Prostate gland (tissue), 2 donors: Measurements from ENCODE around the gene MAP2K3. TPM values are rescaled to one million over a fixed set of nuclear protein-coding genes. Genes with fewer than 3 reads are reported as not detected.

Source experiments
- DNase-seq: peaks from one replicate; pipeline ENCODE4 v3.0.0-alpha.2; 2019; ENCODE audit warnings: low spot score
- H3K27ac ChIP-seq, 2 donors: fragments of 200-600 bp; sonication (generic); 2 replicates each; pipeline ENCODE4 v1.5.1; 2017 to 2019
- H3K27me3 ChIP-seq: fragments of 200-600 bp; sonication (generic); replicated peaks from 2 replicates; pipeline ENCODE4 v1.5.1; 2019; ENCODE audit not compliant: insufficient read depth
- H3K36me3 ChIP-seq, 2 donors: fragments of 200-600 bp; sonication (generic); 1 replicate in 1 of 2; 2 replicates in 1 of 2; pipeline versions ENCODE4 v1.5.1 to v1.8.1; 2017 to 2019
- H3K4me1 ChIP-seq: fragments of 200-600 bp; sonication (generic); replicated peaks from 2 replicates; pipeline ENCODE4 v1.5.1; 2019
- H3K4me3 ChIP-seq, 2 donors: fragments of 200-600 bp; sonication (generic); 2 replicates each; pipeline ENCODE4 v1.5.1; 2017 to 2019
- H3K9me3 ChIP-seq: fragments of 200-600 bp; sonication (generic); 2 replicates; pipeline ENCODE4 v1.5.1; 2017
- CTCF ChIP-seq, 4 experiments: fragments of 200-600 bp in 2 of 4; fragments of 450-650 bp in 2 of 4; sonication (generic) in 2 of 4; IDR thresholded peaks; 1 replicate in 3 of 4; 2 replicates in 1 of 4; pipeline ENCODE4 v1.5.1; 2016 to 2019; ENCODE audit warnings: antibody characterized with exemption in 4 of 4, mild to moderate bottlenecking in 2 of 4, moderate library complexity in 2 of 4
- POLR2A ChIP-seq: fragments of 450-650 bp; IDR thresholded peaks from one replicate; pipeline ENCODE4 v1.6.1; 2016; ENCODE audit warnings: antibody characterized with exemption, mild to moderate bottlenecking
- POLR2AphosphoS5 ChIP-seq: sonication (generic); formaldehyde crosslinking; IDR thresholded peaks from one replicate; pipeline ENCODE4 v1.6.1; 2017; ENCODE audit warnings: antibody characterized with exemption
- WGBS: methylation state at CpG from one replicate; pipeline ENCODE4 v1.1.5; 2018; 5-methylcytosine and 5-hydroxymethylcytosine counted together
- intact Hi-C: fragments of 100-400 bp; cut with DNase I; formaldehyde crosslinking; loops from one replicate; pipeline ENCODE4 v1.14.2; 2022
- total RNA-seq, 2 donors: library from RNA; depleted of rRNA; stranded (reverse); fragments of >200 nt; gene quantifications; one replicate each; pipeline ENCODE4 v1.1.0, GENCODE V29; 2016

Gene MAP2K3
- total RNA-seq, 2 donors from 2014 or later = 24.0 to 25.9 TPM

GRCh38 chr17:21279198-21279535, 5.3 kb upstream of the MAP2K3 start:
- Histone ChIP-seq H3K4me1 (peaks cover 9% of the 10 kb centered on the region), H3K27me3 (no peaks in the 10 kb centered on the region), H3K4me3 (no peak overlapping the region), H3K36me3 (no peaks in the 10 kb centered on the region), H3K9me3 (no peaks in the 10 kb centered on the region), H3K27ac (no peak overlapping the region)
- DNase-seq = no peak
- intact Hi-C loops = loop anchor here (5.0 kb wide), 2 partner anchors 67 to 152 kb away; partner anchors contain the start of genes DHRS7B and TMEM11
- TF ChIP-seq CTCF (IDR thresholded peaks at IDR 0.05) (no peak), POLR2A (no peak), POLR2AphosphoS5 (no peak)
- WGBS = 88% methylated on average over 6 of the region's 6 CpGs

- TF ChIP-seq POLR2AphosphoS5 (no peak), CTCF (IDR thresholded peaks at IDR 0.05) (no peak), POLR2A (no peak)
- Histone ChIP-seq H3K9me3 (no peaks in the 10 kb centered on the region), H3K4me3 (no peak overlapping the region), H3K27me3 (no peaks in the 10 kb centered on the region), H3K36me3 (no peaks in the 10 kb centered on the region), H3K27ac (no peak overlapping the region), H3K4me1 (peaks cover 9% of the 10 kb centered on the region)
- intact Hi-C loops = loop anchor here (5.0 kb wide), 2 partner anchors 67 to 152 kb away; partner anchors contain the start of genes DHRS7B and TMEM11
- WGBS = 87% methylated on average over 6 of the region's 6 CpGs
- no peak for DNase-seq
Measured at GRCh38 chr17:21279582-21279981, 4.9 kb upstream of the MAP2K3 start.

GRCh38 chr17:21280081-21280518, 4.4 kb upstream of the MAP2K3 start:
- H3K27me3 ChIP-seq = no peaks in the 10 kb centered on the region
- H3K9me3 ChIP-seq = no peaks in the 10 kb centered on the region
- no peak overlapping the region for H3K27ac ChIP-seq
- TF ChIP-seq POLR2A = no peak
- TF ChIP-seq CTCF (IDR thresholded peaks at IDR 0.05) = peak; percentile 79 to 97 (median 88)
- peak; percentile 51 for TF ChIP-seq POLR2AphosphoS5
- 35% methylated on average over 9 of the region's 10 CpGs for WGBS
- DNase-seq = peak; percentile 77
- H3K4me1 ChIP-seq = peaks cover 7% of the 10 kb centered on the region
- intact Hi-C loops = loop anchor here (2.0 kb wide), 1 partner anchor 233 kb away; no protein-coding TSS in a partner anchor
- H3K4me3 ChIP-seq = no peak overlapping the region
- no peaks in the 10 kb centered on the region for H3K36me3 ChIP-seq

- no peak for DNase-seq
- intact Hi-C loops = no loop called here
- Histone ChIP-seq H3K27me3 (no peaks in the 10 kb centered on the region), H3K27ac (no peak overlapping the region), H3K4me1 (peaks cover 12% of the 10 kb centered on the region), H3K36me3 (no peaks in the 10 kb centered on the region), H3K4me3 (no peak overlapping the region), H3K9me3 (no peaks in the 10 kb centered on the region)
- 49% methylated on average over 5 of the region's 5 CpGs for WGBS
- TF ChIP-seq CTCF (IDR thresholded peaks at IDR 0.05) (no peak), POLR2AphosphoS5 (peak; percentile 37)
Measured at GRCh38 chr17:21282231-21282630, 2.3 kb upstream of the MAP2K3 start.

- DNase-seq = no peak
- TF ChIP-seq CTCF (IDR thresholded peaks at IDR 0.05) = no peak
- TF ChIP-seq POLR2AphosphoS5 = no peak
- no peak for TF ChIP-seq POLR2A
- Histone ChIP-seq H3K27ac (peak overlapping the region in 1 of 2 donors; percentile 9), H3K4me3 (no peak overlapping the region), H3K27me3 (no peaks in the 10 kb centered on the region), H3K4me1 (peaks cover 18% of the 10 kb centered on the region), H3K36me3 (no peaks in the 10 kb centered on the region), H3K9me3 (no peaks in the 10 kb centered on the region)
- intact Hi-C loops = no loop called here
- WGBS = 87% methylated on average over 5 of the region's 5 CpGs
Measured at GRCh38 chr17:21282850-21283249, 1.7 kb upstream of the MAP2K3 start.
